NB4 (cell line): Measurements from ENCODE around the gene COL26A1.

Source experiments
- CTCF ChIP-seq: IDR thresholded peaks from one replicate; pipeline ENCODE4 v1.5.1; 2012; ENCODE audit warnings: low read depth, low read length
- MAX ChIP-seq: IDR thresholded peaks from 2 replicates; pipeline ENCODE4 v1.6.1; 2011; ENCODE audit warnings: low read depth, low read length
- POLR2A ChIP-seq: IDR thresholded peaks from 2 replicates; pipeline ENCODE4 v1.6.1; 2011; ENCODE audit warnings: mild to moderate bottlenecking; ENCODE audit not compliant: insufficient read length; ENCODE audit errors: extremely low read depth

- no peak for TF ChIP-seq CTCF
- TF ChIP-seq POLR2A = no peak
- peak; percentile 22; the same call in 1 of the 2 replicates for TF ChIP-seq MAX
Observed at GRCh38 chr7:101586078-101586905, 223.6 kb downstream of the COL26A1 start.
